GM19468 (cell line): Measurements from ENCODE around the gene UNC13B.

ENCODE experiments used
- ATAC-seq: cut with Tn5 transposase; IDR thresholded peaks from one replicate; pipeline ENCODE4 v1.9.1; 2021; ENCODE audit warnings: mild to moderate bottlenecking, moderate library complexity, moderate number of reproducible peaks; ENCODE audit not compliant: unreplicated experiment; ENCODE audit errors: extremely low read depth

Gene UNC13B

GRCh38 chr9:35311891-35312639, 150.3 kb downstream of the UNC13B start:
- ATAC-seq, result no peak

- ATAC-seq, result no peak
Measured at GRCh38 chr9:35313460-35313859, 151.7 kb downstream of the UNC13B start.

- ATAC-seq, result no peak
Measured at GRCh38 chr9:35313916-35314315, 152.1 kb downstream of the UNC13B start.

- no peak for ATAC-seq
Measured at GRCh38 chr9:35318741-35319140, 156.9 kb downstream of the UNC13B start.

- no peak for ATAC-seq
Measured at GRCh38 chr9:35322075-35322885, 160.5 kb downstream of the UNC13B start.

GRCh38 chr9:35324966-35325365, 163.2 kb downstream of the UNC13B start:
- no peak for ATAC-seq

GRCh38 chr9:35333551-35333950, 171.7 kb downstream of the UNC13B start:
- ATAC-seq, result no peak

- no peak for ATAC-seq
Measured at GRCh38 chr9:35335164-35335563, 173.4 kb downstream of the UNC13B start.

- no peak for ATAC-seq
Measured at GRCh38 chr9:35338086-35338485, 176.3 kb downstream of the UNC13B start.

GRCh38 chr9:35338561-35339274, 176.9 kb downstream of the UNC13B start:
- no peak for ATAC-seq

- ATAC-seq, result no peak
Measured at GRCh38 chr9:35340046-35340445, 178.2 kb downstream of the UNC13B start.

GRCh38 chr9:35341021-35341420, 179.2 kb downstream of the UNC13B start:
- ATAC-seq, result no peak

GRCh38 chr9:35341585-35341984, 179.8 kb downstream of the UNC13B start:
- no peak for ATAC-seq

GRCh38 chr9:35342221-35342958, 180.6 kb downstream of the UNC13B start:
- no peak for ATAC-seq

GRCh38 chr9:35348109-35348508, 186.3 kb downstream of the UNC13B start:
- ATAC-seq, result no peak

GRCh38 chr9:35349287-35349990, 187.6 kb downstream of the UNC13B start:
- ATAC-seq, result no peak

- no peak for ATAC-seq
Measured at GRCh38 chr9:35350212-35350611, 188.4 kb downstream of the UNC13B start.

GRCh38 chr9:35350827-35351549, 189.2 kb downstream of the UNC13B start:
- no peak for ATAC-seq
